Ammon's horn (tissue), 1 donor: Measurements from ENCODE around the gene KRT80.
"Not testable (repeated sequence)": the region's sequence is repeated elsewhere in the genome, so short reads cannot be mapped to it uniquely, and the experiment has no call there.

Experiments used
- DNase-seq: peaks from one replicate; pipeline ENCODE4 v3.0.0-alpha.2; 2016; ENCODE audit warnings: low spot score

KRT80 gene

GRCh38 chr12:52191841-52192791 lies at the start of gene KRT80:
TSS of gene KRT80 (minus strand) at chr12:52192014. CDS start at chr12:52191902, 112 bp downstream.
- DNase-seq: peak; percentile 76

- no peak for DNase-seq
These were observed 49.5 kb upstream of the KRT80 start for GRCh38 chr12:52241205-52241842.

GRCh38 chr12:52240247-52240646 lies 48.4 kb upstream of the KRT80 start:
- DNase-seq: not testable (repeated sequence)

- DNase-seq: no peak
These were observed 48.0 kb upstream of the KRT80 start for GRCh38 chr12:52239767-52240166.

- DNase-seq: no peak
These were observed 47.3 kb upstream of the KRT80 start for GRCh38 chr12:52238916-52239646.

- no peak for DNase-seq
These were observed 46.5 kb upstream of the KRT80 start for GRCh38 chr12:52238207-52238840.

- no peak for DNase-seq
These were observed 44.7 kb upstream of the KRT80 start for GRCh38 chr12:52236386-52237050.

GRCh38 chr12:52235822-52236361 lies 44.1 kb upstream of the KRT80 start:
- no peak for DNase-seq

GRCh38 chr12:52235001-52235764 lies 43.4 kb upstream of the KRT80 start:
- DNase-seq: no peak

- DNase-seq: no peak
These were observed 42.5 kb upstream of the KRT80 start for GRCh38 chr12:52234223-52234810.

- no peak for DNase-seq
These were observed 41.8 kb upstream of the KRT80 start for GRCh38 chr12:52233462-52234207.

- DNase-seq: no peak
These were observed 41.1 kb upstream of the KRT80 start, which contains the start of gene KRT7 for GRCh38 chr12:52232674-52233461. TSS of gene KRT7 (plus strand) at chr12:52233243. CDS start at chr12:52233297, 54 bp downstream.

- no peak for DNase-seq
These were observed 40.4 kb upstream of the KRT80 start for GRCh38 chr12:52232203-52232673.

- DNase-seq: no peak
These were observed 39.7 kb upstream of the KRT80 start for GRCh38 chr12:52231305-52232202.

- DNase-seq: no peak
These were observed 38.8 kb upstream of the KRT80 start for GRCh38 chr12:52230364-52231281.

GRCh38 chr12:52229836-52230343 lies 38.1 kb upstream of the KRT80 start:
- no peak for DNase-seq
